Measurements from ENCODE around the gene MYLIP.

MYLIP gene

GRCh38 chr6:16141514-16141913 is 12.6 kb downstream of the MYLIP start:
- no peak for DNase-seq (ENCODE audit: low read depth)

- DNase-seq (ENCODE audit: low read depth): no peak
Observed at GRCh38 chr6:16145038-16145437, 16.2 kb downstream of the MYLIP start.

- DNase-seq (ENCODE audit: low read depth): no peak
Observed at GRCh38 chr6:16146028-16146427, 17.1 kb downstream of the MYLIP start.

- no peak for DNase-seq (ENCODE audit: low read depth)
Observed at GRCh38 chr6:16146527-16146955, 17.7 kb downstream of the MYLIP start.

- no peak for DNase-seq (ENCODE audit: low read depth)
Observed at GRCh38 chr6:16148498-16148897, 19.6 kb downstream of the MYLIP start.

GRCh38 chr6:16149305-16149704 is 20.4 kb downstream of the MYLIP start:
- no peak for DNase-seq (ENCODE audit: low read depth)

GRCh38 chr6:16150098-16150497 is 21.2 kb downstream of the MYLIP start:
- no peak for DNase-seq (ENCODE audit: low read depth)

GRCh38 chr6:16153211-16153820 is 24.4 kb downstream of the MYLIP start:
- no peak for DNase-seq (ENCODE audit: low read depth)

GRCh38 chr6:16154904-16155303 is 26.0 kb downstream of the MYLIP start:
- no peak for DNase-seq (ENCODE audit: low read depth)

- DNase-seq (ENCODE audit: low read depth): no peak
Observed at GRCh38 chr6:16157492-16157891, 28.6 kb downstream of the MYLIP start.

- DNase-seq (ENCODE audit: low read depth): no peak
Observed at GRCh38 chr6:16157909-16158308, 29.0 kb downstream of the MYLIP start.

GRCh38 chr6:16158943-16159557 is 30.2 kb downstream of the MYLIP start:
- no peak for DNase-seq (ENCODE audit: low read depth)

GRCh38 chr6:16160794-16161193 is 31.9 kb downstream of the MYLIP start:
- no peak for DNase-seq (ENCODE audit: low read depth)

GRCh38 chr6:16162003-16162402 is 33.1 kb downstream of the MYLIP start:
- DNase-seq (ENCODE audit: low read depth): no peak

- DNase-seq (ENCODE audit: low read depth): no peak
Observed at GRCh38 chr6:16163066-16163465, 34.2 kb downstream of the MYLIP start.

GRCh38 chr6:16163535-16164300 is 34.8 kb downstream of the MYLIP start:
- DNase-seq (ENCODE audit: low read depth): no peak

GRCh38 chr6:16165641-16166040 is 36.8 kb downstream of the MYLIP start:
- no peak for DNase-seq (ENCODE audit: low read depth)

GRCh38 chr6:16166871-16167608 is 38.2 kb downstream of the MYLIP start:
- no peak for DNase-seq (ENCODE audit: low read depth)

- no peak for DNase-seq (ENCODE audit: low read depth)
Observed at GRCh38 chr6:16168121-16168520, 39.2 kb downstream of the MYLIP start.

GRCh38 chr6:16168858-16169257 is 40.0 kb downstream of the MYLIP start:
- DNase-seq (ENCODE audit: low read depth): no peak

- DNase-seq (ENCODE audit: low read depth): no peak
Observed at GRCh38 chr6:16171400-16171799, 42.5 kb downstream of the MYLIP start.

GRCh38 chr6:16173167-16173940 is 44.5 kb downstream of the MYLIP start:
- no peak for DNase-seq (ENCODE audit: low read depth)
